ENCODE measurements around the gene GPR35.

GRCh38 chr2:240648650-240649275 is 23.5 kb downstream of the GPR35 start:
- TF ChIP-seq CTCF (IDR thresholded peaks at IDR 0.05; ENCODE audit: borderline replicate concordance, extremely low read depth, low read length, poor library complexity, severe bottlenecking) (no peak), EZH2 (IDR thresholded peaks at IDR 0.05; ENCODE audit: borderline replicate concordance, low read depth, low read length, severe bottlenecking) (no peak)

Data from DND-41 (cell line).